ENCODE measurements around the gene AP3B1. TPM values are rescaled to one million over a fixed set of nuclear protein-coding genes. Genes with fewer than 3 reads are reported as not detected.
"Not testable (repeated sequence)": the region's sequence is repeated elsewhere in the genome, so short reads cannot be mapped to it uniquely, and the experiment has no call there.

Gene AP3B1
- total RNA-seq, 1 donor from 2014 or later = 46.6 TPM

DNA sequence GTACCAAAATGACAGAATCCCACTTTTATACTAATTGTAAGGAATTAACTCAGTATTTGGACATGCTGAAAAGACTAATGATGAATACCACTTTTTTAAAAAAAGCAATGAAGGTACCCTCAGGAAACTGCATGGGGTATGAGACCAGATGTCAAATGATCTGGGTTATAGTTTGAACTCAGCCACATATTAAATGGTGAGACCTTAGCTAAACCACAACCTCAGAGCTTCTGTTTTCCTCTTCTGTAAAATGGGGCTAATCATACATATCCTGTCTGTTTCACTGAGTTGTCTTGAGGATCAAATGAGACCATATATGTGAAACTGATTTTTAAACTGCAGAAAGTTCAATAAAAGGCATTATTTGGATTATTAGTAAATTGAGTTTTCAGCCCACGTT, 238.4 kb downstream of the AP3B1 start:
- no peaks in the 10 kb centered on the region for H3K9me3 Mint-ChIP-seq
- DNase-seq (ENCODE audit: low read depth, low spot score) = no peak
- H3K27ac Mint-ChIP-seq (ENCODE audit: unreplicated experiment) = no peak overlapping the region
- peaks cover 1% of the 10 kb centered on the region for H3K4me1 Mint-ChIP-seq
- H3K4me3 Mint-ChIP-seq = no peak overlapping the region
- TF ChIP-seq, protein P1, sequence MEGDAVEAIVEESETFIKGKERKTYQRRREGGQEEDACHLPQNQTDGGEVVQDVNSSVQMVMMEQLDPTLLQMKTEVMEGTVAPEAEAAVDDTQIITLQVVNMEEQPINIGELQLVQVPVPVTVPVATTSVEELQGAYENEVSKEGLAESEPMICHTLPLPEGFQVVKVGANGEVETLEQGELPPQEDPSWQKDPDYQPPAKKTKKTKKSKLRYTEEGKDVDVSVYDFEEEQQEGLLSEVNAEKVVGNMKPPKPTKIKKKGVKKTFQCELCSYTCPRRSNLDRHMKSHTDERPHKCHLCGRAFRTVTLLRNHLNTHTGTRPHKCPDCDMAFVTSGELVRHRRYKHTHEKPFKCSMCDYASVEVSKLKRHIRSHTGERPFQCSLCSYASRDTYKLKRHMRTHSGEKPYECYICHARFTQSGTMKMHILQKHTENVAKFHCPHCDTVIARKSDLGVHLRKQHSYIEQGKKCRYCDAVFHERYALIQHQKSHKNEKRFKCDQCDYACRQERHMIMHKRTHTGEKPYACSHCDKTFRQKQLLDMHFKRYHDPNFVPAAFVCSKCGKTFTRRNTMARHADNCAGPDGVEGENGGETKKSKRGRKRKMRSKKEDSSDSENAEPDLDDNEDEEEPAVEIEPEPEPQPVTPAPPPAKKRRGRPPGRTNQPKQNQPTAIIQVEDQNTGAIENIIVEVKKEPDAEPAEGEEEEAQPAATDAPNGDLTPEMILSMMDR (conservative IDR thresholded peaks at IDR 0.05) = no peak
- H3K36me3 Mint-ChIP-seq (ENCODE audit: low read depth) = no peaks in the 10 kb centered on the region
- H3K27me3 Mint-ChIP-seq (ENCODE audit: low read depth) = no peaks in the 10 kb centered on the region

DNA sequence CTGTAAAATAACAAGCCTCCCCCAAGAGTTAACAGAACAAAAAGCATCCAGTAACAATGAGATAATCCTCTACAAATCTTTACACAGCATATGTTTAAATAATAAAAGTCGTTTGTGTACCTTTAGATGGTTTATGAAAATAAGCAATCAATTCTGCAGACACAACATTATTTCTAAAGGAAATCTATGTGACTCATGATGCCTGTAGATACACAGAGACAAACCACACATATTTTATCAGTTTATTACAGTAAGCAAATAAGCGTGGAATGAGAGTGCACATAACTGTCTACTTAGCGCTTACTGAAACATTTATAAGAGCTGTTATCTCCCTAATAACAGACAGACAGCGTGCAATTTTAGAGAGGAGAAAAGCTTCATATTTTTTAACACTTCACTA, 243.6 kb downstream of the AP3B1 start:
- Mint-ChIP-seq H3K36me3 (ENCODE audit: low read depth) (peaks cover 8% of the 10 kb centered on the region), H3K4me3 (no peak overlapping the region), H3K4me1 (no peaks in the 10 kb centered on the region), H3K9me3 (no peaks in the 10 kb centered on the region), H3K27me3 (ENCODE audit: low read depth) (no peaks in the 10 kb centered on the region), H3K27ac (ENCODE audit: unreplicated experiment) (no peak overlapping the region)
- TF ChIP-seq, protein P1 (conservative IDR thresholded peaks at IDR 0.05) = no peak
- DNase-seq (ENCODE audit: low read depth, low spot score) = no peak

DNA sequence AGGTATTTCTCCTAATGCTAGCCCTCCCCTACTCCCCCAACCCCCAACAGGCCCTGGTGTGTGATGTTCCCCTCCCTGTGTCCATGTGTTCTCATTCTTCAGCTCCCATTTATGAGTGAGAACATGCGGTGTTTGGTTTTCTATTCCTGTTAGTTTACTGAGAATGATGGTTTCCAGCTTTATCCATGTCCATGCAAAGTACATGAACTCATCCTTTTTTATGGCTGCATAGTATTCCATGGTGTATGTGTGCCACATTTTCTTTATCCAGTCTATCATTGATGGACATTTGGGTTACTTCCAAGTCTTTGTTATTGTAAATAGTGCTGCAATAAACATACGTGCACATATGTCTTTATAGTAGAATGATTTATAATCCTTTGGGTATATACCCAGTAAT, 247.7 kb downstream of the AP3B1 start:
- H3K4me1 Mint-ChIP-seq; H3K27me3 Mint-ChIP-seq (ENCODE audit: low read depth); H3K9me3 Mint-ChIP-seq; H3K4me3 Mint-ChIP-seq; DNase-seq (ENCODE audit: low read depth, low spot score); H3K27ac Mint-ChIP-seq (ENCODE audit: unreplicated experiment): not testable (repeated sequence)
- peaks cover 15% of the 10 kb centered on the region for H3K36me3 Mint-ChIP-seq (ENCODE audit: low read depth)

DNA sequence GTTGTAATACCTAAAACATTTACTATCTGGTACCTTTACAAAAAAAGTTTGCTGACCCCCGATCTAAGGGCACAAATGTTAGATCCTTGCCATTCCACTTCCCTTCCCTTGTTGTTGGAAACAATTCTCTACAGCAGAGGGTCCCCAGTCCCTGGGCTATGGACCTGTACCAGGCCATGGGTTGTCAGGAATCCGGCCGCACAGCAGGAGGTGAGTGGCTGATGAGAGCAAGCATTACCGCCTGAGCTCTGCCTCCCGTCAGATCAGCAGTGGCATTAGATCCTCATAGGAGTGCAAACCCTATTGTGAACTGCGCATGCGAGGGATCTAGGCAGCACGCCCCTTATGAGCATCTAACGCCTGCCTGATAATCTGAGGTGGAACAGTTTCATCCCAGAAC, 248.5 kb downstream of the AP3B1 start:
- Mint-ChIP-seq H3K27me3 (ENCODE audit: low read depth) (no peaks in the 10 kb centered on the region), H3K4me1 (no peaks in the 10 kb centered on the region), H3K36me3 (ENCODE audit: low read depth) (peaks cover 15% of the 10 kb centered on the region), H3K9me3 (peaks cover 8% of the 10 kb centered on the region), H3K4me3 (no peak overlapping the region), H3K27ac (ENCODE audit: unreplicated experiment) (no peak overlapping the region)
- no peak for DNase-seq (ENCODE audit: low read depth, low spot score)
- TF ChIP-seq, protein P1 (conservative IDR thresholded peaks at IDR 0.05) = no peak

DNA sequence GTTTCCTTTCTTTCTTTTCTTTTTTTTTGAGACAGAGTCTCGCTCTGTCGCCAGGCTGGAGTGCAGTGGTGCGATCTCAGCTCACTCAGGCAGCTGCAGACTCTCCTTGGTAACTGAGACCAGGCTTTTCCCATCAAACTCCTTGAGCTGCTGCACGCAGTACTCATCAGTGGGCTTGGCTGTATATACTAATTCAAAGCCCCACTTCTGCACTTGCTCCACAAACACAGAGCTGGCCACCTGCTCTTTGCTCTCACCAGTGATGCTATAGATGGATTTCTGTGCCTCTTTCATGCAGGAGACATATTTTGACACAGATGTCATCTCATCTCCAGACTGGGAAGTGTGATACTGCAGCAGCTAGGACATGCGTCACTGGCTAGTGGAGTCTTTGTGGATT, 252.7 kb downstream of the AP3B1 start:
- DNase-seq (ENCODE audit: low read depth, low spot score) = no peak
- Mint-ChIP-seq H3K36me3 (ENCODE audit: low read depth) (peaks cover 17% of the 10 kb centered on the region), H3K4me1 (no peaks in the 10 kb centered on the region)

DNA sequence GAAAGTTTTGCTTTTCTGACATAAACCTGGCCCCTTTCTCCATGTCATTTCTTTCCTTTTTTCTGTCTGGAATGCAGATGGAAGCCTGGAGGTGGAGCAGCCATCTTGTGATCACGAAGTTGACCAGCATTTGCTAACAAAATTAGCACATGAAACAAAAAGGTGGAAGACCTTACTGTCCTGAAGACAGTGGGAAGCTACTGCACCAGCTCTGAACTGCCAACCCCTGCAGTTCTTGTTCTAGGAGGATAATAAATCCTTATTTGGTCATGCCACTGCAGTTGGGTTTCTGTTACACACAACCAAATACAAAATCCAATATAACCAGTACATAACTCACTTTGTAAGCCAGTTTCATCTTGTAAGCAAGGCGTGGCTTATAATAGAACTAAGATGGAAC, 269.0 kb downstream of the AP3B1 start:
- H3K27ac Mint-ChIP-seq (ENCODE audit: unreplicated experiment) = no peak overlapping the region
- no peaks in the 10 kb centered on the region for H3K9me3 Mint-ChIP-seq
- no peaks in the 10 kb centered on the region for H3K4me1 Mint-ChIP-seq
- peaks cover 11% of the 10 kb centered on the region for H3K36me3 Mint-ChIP-seq (ENCODE audit: low read depth)
- H3K4me3 Mint-ChIP-seq = no peak overlapping the region
- TF ChIP-seq, protein P1 (conservative IDR thresholded peaks at IDR 0.05) = no peak
- DNase-seq (ENCODE audit: low read depth, low spot score) = no peak
- no peaks in the 10 kb centered on the region for H3K27me3 Mint-ChIP-seq (ENCODE audit: low read depth)

More for the DNA sequence above, 252.7 kb downstream of the AP3B1 start:
- Mint-ChIP-seq H3K4me3 (no peak overlapping the region), H3K27ac (ENCODE audit: unreplicated experiment) (no peak overlapping the region), H3K9me3 (peaks cover 8% of the 10 kb centered on the region), H3K27me3 (ENCODE audit: low read depth) (no peaks in the 10 kb centered on the region)
- TF ChIP-seq, protein P1 (conservative IDR thresholded peaks at IDR 0.05) = no peak

Measured in neural crest cell (in vitro differentiated cells).